H1 (cell line): Measurements from ENCODE around the gene P2RX6. TPM values are rescaled to one million over a fixed set of nuclear protein-coding genes. Genes with fewer than 3 reads are reported as not detected.

Source experiments
- BRCA1 ChIP-seq: IDR thresholded peaks from 2 replicates; pipeline ENCODE4 v1.6.1; 2012; ENCODE audit warnings: low read depth, low read length, improper control_type of control experiment
- RFX5 ChIP-seq: IDR thresholded peaks from 2 replicates; pipeline ENCODE4 v1.6.1; 2011; ENCODE audit warnings: low read depth, low read length, improper control_type of control experiment, borderline replicate concordance
- SIN3A ChIP-seq, 2 experiments: IDR thresholded peaks in 1 of 2; conservative IDR thresholded peaks in 1 of 2; 2 replicates each; pipeline ENCODE4 v1.6.1; 2011 to 2012; ENCODE audit warnings: low read length in 2 of 2, improper control_type of control experiment in 1 of 2, low read depth in 1 of 2, mild to moderate bottlenecking in 1 of 2
- SIX5 ChIP-seq: IDR thresholded peaks from 2 replicates; pipeline ENCODE4 v1.6.1; 2011; ENCODE audit warnings: mild to moderate bottlenecking, low read depth, low read length
- SRF ChIP-seq: IDR thresholded peaks from 2 replicates; pipeline ENCODE4 v1.6.1; 2011; ENCODE audit warnings: mild to moderate bottlenecking, low read depth, low read length, moderate library complexity
- polyA plus RNA-seq, 7 experiments: library from polyadenylated mRNA; depleted of rRNA in 3 of 7; stranded (reverse) in 5 of 7; unstranded in 2 of 7; fragments of >200 nt in 5 of 7; fragments of 200-250 nt in 2 of 7; gene quantifications; 1 replicate in 5 of 7; 2 replicates in 1 of 7; 4 replicates in 1 of 7; pipeline versions ENCODE4 v1.2.1 to v1.2.3, GENCODE V29; 2011 to 2013; ENCODE audit warnings: missing spikeins in 2 of 7, mixed read lengths in 2 of 7
- total RNA-seq: library from RNA; stranded (reverse); fragmentation: NEBNext Ultra II Directional; extraction: Animal tissue kit (Norgen Biotek cat#: 25700); gene quantifications from 2 replicates; pipeline ENCODE4 v1.2.1, GENCODE V29; 2021
- TF ChIP-seq, protein P1 (sequence below): fragments of 300-600 bp; sonication (generic); IDR thresholded peaks from 2 replicates; pipeline ENCODE4 v1.7.1; 2012; ENCODE audit warnings: low read length, moderate library complexity, mild to moderate bottlenecking, inconsistent platforms; ENCODE audit not compliant: insufficient replicate concordance
- TF ChIP-seq, protein P2 (sequence below), 3 experiments: IDR thresholded peaks; 1 replicate in 2 of 3; 2 replicates in 1 of 3; pipeline versions ENCODE4 v1.5.1 to v1.6.1; 2011; ENCODE audit warnings: low read length in 3 of 3, mild to moderate bottlenecking in 3 of 3, inconsistent platforms in 2 of 3, low read depth in 1 of 3, moderate library complexity in 1 of 3; ENCODE audit not compliant: insufficient read depth in 1 of 3; ENCODE audit errors: control extremely low read depth in 1 of 3

P2RX6 gene
- total and polyA plus RNA-seq, 2 of the 8 experiments (the other 6 are each of a cell fraction or from before 2014, with no cell fraction given) = 0.09 TPM; not detected in 1

DNA sequence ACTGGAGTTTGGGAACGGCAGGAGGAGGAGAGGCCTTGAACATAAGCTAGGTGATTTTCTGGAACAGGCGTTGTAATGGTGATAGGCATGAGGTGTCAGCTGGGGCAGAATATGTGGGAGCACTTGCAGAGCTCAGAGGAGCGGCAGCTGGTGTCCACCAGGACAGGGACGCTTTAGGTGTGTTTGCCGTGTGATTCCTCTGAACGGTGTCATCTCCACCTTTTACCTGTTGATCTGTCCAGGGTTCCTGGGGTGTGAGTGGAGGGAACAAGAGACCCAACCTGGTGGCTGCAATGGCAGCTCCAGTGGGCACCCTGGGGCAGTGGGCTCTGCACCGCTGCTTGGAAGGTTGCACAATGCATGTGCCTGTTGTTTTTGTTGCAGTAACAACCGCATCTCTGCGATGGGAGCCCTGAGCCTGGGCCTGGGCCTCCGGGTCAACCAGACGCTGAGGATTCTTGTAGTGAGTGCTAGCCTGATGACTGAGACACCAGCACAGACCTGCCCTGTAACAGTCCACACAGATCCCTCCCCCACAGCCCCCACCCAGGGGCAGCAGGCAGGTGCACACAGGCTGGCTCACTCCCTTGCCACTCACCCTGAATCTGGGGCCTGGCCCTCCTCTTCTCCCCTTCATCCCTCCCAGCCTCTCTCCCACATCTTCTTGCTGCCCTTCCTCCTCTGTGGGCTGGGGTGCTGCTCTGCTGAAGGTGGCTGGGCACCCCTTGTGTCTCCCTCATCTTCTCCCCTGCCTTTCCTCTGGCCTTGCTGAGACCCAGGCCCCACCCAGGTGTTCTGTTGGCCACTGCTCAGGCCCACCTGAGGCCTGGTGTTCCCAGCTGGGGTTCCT, 40.0 kb downstream of the P2RX6 start (continued):
- TF ChIP-seq, protein P1, sequence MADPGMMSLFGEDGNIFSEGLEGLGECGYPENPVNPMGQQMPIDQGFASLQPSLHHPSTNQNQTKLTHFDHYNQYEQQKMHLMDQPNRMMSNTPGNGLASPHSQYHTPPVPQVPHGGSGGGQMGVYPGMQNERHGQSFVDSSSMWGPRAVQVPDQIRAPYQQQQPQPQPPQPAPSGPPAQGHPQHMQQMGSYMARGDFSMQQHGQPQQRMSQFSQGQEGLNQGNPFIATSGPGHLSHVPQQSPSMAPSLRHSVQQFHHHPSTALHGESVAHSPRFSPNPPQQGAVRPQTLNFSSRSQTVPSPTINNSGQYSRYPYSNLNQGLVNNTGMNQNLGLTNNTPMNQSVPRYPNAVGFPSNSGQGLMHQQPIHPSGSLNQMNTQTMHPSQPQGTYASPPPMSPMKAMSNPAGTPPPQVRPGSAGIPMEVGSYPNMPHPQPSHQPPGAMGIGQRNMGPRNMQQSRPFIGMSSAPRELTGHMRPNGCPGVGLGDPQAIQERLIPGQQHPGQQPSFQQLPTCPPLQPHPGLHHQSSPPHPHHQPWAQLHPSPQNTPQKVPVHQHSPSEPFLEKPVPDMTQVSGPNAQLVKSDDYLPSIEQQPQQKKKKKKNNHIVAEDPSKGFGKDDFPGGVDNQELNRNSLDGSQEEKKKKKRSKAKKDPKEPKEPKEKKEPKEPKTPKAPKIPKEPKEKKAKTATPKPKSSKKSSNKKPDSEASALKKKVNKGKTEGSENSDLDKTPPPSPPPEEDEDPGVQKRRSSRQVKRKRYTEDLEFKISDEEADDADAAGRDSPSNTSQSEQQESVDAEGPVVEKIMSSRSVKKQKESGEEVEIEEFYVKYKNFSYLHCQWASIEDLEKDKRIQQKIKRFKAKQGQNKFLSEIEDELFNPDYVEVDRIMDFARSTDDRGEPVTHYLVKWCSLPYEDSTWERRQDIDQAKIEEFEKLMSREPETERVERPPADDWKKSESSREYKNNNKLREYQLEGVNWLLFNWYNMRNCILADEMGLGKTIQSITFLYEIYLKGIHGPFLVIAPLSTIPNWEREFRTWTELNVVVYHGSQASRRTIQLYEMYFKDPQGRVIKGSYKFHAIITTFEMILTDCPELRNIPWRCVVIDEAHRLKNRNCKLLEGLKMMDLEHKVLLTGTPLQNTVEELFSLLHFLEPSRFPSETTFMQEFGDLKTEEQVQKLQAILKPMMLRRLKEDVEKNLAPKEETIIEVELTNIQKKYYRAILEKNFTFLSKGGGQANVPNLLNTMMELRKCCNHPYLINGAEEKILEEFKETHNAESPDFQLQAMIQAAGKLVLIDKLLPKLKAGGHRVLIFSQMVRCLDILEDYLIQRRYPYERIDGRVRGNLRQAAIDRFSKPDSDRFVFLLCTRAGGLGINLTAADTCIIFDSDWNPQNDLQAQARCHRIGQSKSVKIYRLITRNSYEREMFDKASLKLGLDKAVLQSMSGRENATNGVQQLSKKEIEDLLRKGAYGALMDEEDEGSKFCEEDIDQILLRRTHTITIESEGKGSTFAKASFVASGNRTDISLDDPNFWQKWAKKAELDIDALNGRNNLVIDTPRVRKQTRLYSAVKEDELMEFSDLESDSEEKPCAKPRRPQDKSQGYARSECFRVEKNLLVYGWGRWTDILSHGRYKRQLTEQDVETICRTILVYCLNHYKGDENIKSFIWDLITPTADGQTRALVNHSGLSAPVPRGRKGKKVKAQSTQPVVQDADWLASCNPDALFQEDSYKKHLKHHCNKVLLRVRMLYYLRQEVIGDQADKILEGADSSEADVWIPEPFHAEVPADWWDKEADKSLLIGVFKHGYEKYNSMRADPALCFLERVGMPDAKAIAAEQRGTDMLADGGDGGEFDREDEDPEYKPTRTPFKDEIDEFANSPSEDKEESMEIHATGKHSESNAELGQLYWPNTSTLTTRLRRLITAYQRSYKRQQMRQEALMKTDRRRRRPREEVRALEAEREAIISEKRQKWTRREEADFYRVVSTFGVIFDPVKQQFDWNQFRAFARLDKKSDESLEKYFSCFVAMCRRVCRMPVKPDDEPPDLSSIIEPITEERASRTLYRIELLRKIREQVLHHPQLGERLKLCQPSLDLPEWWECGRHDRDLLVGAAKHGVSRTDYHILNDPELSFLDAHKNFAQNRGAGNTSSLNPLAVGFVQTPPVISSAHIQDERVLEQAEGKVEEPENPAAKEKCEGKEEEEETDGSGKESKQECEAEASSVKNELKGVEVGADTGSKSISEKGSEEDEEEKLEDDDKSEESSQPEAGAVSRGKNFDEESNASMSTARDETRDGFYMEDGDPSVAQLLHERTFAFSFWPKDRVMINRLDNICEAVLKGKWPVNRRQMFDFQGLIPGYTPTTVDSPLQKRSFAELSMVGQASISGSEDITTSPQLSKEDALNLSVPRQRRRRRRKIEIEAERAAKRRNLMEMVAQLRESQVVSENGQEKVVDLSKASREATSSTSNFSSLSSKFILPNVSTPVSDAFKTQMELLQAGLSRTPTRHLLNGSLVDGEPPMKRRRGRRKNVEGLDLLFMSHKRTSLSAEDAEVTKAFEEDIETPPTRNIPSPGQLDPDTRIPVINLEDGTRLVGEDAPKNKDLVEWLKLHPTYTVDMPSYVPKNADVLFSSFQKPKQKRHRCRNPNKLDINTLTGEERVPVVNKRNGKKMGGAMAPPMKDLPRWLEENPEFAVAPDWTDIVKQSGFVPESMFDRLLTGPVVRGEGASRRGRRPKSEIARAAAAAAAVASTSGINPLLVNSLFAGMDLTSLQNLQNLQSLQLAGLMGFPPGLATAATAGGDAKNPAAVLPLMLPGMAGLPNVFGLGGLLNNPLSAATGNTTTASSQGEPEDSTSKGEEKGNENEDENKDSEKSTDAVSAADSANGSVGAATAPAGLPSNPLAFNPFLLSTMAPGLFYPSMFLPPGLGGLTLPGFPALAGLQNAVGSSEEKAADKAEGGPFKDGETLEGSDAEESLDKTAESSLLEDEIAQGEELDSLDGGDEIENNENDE = no peak
- TF ChIP-seq SIX5 = no peak
- no peak for TF ChIP-seq SRF
- TF ChIP-seq, protein P2, sequence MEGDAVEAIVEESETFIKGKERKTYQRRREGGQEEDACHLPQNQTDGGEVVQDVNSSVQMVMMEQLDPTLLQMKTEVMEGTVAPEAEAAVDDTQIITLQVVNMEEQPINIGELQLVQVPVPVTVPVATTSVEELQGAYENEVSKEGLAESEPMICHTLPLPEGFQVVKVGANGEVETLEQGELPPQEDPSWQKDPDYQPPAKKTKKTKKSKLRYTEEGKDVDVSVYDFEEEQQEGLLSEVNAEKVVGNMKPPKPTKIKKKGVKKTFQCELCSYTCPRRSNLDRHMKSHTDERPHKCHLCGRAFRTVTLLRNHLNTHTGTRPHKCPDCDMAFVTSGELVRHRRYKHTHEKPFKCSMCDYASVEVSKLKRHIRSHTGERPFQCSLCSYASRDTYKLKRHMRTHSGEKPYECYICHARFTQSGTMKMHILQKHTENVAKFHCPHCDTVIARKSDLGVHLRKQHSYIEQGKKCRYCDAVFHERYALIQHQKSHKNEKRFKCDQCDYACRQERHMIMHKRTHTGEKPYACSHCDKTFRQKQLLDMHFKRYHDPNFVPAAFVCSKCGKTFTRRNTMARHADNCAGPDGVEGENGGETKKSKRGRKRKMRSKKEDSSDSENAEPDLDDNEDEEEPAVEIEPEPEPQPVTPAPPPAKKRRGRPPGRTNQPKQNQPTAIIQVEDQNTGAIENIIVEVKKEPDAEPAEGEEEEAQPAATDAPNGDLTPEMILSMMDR (IDR thresholded peaks at IDR 0.05; ENCODE audit: control extremely low read depth in 1 of 3, insufficient read depth in 1 of 3, low read depth in 1 of 3, low read length in 3 of 3) = no peak
- TF ChIP-seq BRCA1 = no peak
- TF ChIP-seq RFX5 = no peak
- TF ChIP-seq SIN3A (conservative IDR thresholded peaks at IDR 0.05 in 1 of 2, IDR thresholded peaks at IDR 0.05 in 1 of 2; ENCODE audit: low read depth in 1 of 2, low read length in 2 of 2) = no peak
